PFSK-1 (cell line): ENCODE data around the gene CYSLTR2.

Experiments used
- FOXP2 ChIP-seq: optimal IDR thresholded peaks from 2 replicates; pipeline ENCODE3; 2011; ENCODE audit warnings: borderline replicate concordance, control low read depth, inconsistent platforms; ENCODE audit not compliant: insufficient read depth; ENCODE audit errors: extremely low read length, extremely low read depth
- POLR2AphosphoS5 ChIP-seq: IDR thresholded peaks from 2 replicates; pipeline ENCODE4 v1.6.1; 2012; ENCODE audit warnings: low read depth, mild to moderate bottlenecking, control low read depth, low read length, moderate library complexity
- SIN3A ChIP-seq: IDR thresholded peaks from 2 replicates; pipeline ENCODE4 v1.6.1; 2012; ENCODE audit warnings: mild to moderate bottlenecking, low read length, moderate library complexity, borderline replicate concordance; ENCODE audit not compliant: insufficient read depth
- TAF1 ChIP-seq: IDR thresholded peaks from 2 replicates; pipeline ENCODE4 v1.6.1; 2012; ENCODE audit warnings: low read length, control low read depth, borderline replicate concordance; ENCODE audit not compliant: insufficient read depth
- TF ChIP-seq, protein P1 (sequence below), 2 experiments: IDR thresholded peaks; 2 replicates each; pipeline versions ENCODE4 v1.6.1 to v1.8.0; 2011 to 2012; ENCODE audit warnings: low read depth in 2 of 2, low read length in 2 of 2, control low read depth in 1 of 2, inconsistent platforms in 1 of 2, mild to moderate bottlenecking in 1 of 2, moderate library complexity in 1 of 2; ENCODE audit not compliant: insufficient read depth in 1 of 2

Gene CYSLTR2

DNA sequence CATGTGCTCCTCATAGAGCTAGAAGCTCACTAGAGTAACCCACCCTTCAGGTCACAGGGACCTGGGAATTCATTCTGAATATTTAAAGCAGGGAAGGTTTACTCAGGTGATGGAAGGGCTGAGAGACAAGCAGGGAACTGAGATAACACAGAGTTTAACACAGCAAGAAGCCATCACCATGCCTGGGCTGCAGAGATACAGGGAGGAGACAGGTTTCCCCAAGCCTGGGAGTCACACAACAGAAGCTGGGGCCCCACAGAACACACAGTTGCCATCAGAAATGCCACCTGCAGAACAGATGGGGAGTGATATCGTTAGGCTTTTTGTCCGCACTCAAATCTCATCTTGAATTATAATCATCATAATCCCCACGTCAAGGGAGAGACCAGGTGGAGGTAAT, 7.9 kb upstream of the CYSLTR2 start:
- no peak for TF ChIP-seq POLR2AphosphoS5
- TF ChIP-seq, protein P1, sequence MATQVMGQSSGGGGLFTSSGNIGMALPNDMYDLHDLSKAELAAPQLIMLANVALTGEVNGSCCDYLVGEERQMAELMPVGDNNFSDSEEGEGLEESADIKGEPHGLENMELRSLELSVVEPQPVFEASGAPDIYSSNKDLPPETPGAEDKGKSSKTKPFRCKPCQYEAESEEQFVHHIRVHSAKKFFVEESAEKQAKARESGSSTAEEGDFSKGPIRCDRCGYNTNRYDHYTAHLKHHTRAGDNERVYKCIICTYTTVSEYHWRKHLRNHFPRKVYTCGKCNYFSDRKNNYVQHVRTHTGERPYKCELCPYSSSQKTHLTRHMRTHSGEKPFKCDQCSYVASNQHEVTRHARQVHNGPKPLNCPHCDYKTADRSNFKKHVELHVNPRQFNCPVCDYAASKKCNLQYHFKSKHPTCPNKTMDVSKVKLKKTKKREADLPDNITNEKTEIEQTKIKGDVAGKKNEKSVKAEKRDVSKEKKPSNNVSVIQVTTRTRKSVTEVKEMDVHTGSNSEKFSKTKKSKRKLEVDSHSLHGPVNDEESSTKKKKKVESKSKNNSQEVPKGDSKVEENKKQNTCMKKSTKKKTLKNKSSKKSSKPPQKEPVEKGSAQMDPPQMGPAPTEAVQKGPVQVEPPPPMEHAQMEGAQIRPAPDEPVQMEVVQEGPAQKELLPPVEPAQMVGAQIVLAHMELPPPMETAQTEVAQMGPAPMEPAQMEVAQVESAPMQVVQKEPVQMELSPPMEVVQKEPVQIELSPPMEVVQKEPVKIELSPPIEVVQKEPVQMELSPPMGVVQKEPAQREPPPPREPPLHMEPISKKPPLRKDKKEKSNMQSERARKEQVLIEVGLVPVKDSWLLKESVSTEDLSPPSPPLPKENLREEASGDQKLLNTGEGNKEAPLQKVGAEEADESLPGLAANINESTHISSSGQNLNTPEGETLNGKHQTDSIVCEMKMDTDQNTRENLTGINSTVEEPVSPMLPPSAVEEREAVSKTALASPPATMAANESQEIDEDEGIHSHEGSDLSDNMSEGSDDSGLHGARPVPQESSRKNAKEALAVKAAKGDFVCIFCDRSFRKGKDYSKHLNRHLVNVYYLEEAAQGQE (IDR thresholded peaks at IDR 0.05; ENCODE audit: insufficient read depth in 1 of 2, low read depth in 2 of 2, low read length in 2 of 2), result no peak
- no peak for TF ChIP-seq FOXP2
- TF ChIP-seq SIN3A, result no peak
- TF ChIP-seq TAF1, result no peak

DNA sequence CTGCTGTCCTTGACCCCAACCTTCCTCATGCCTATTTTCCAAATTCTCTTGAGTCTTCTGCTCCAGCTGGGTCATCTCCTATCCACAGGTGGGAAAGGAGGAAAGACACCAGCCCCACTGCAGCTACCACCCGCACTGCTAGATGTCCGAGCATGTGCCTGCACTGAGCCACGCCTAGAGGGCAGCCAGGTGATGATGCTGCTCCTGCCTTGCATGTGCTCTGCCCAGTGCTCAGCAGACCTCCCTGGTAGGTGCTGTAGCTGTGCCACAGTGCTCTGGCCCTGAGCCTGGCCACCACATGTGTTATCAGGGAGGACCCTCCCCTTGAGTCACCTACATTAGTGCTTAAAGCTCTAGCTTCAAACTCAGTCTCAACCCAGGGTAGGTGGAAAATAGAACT, 6.9 kb upstream of the CYSLTR2 start:
- TF ChIP-seq TAF1 (no peak), POLR2AphosphoS5 (no peak), FOXP2 (no peak), SIN3A (no peak)
- TF ChIP-seq, protein P1 (IDR thresholded peaks at IDR 0.05; ENCODE audit: insufficient read depth in 1 of 2, low read depth in 2 of 2, low read length in 2 of 2), result no peak

- TF ChIP-seq POLR2AphosphoS5 (no peak), FOXP2 (no peak), SIN3A (no peak), TAF1 (no peak)
- TF ChIP-seq, protein P1 (IDR thresholded peaks at IDR 0.05; ENCODE audit: insufficient read depth in 1 of 2, low read depth in 2 of 2, low read length in 2 of 2), result no peak
These were observed 6.1 kb upstream of the CYSLTR2 start for GRCh38 chr13:48647625-48648024.

DNA sequence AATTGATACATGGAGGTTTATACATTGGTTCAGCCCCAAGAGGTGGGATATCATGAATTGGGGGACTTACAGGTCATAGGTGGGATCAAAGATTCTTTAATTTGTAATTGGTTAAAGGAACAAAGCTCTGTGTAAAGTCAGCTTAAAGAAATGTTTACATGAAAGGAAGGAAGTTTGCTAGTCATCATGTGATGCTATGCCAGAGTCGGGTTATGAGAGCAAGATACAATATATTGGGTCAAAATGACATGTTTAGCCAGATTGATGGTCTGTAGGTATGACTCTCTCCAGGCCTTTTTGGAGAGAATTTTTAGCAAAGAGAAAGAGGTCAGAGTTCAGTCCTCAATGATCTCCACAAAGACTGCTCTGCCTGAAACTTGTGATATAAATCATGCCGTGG, 5.3 kb upstream of the CYSLTR2 start:
- TF ChIP-seq FOXP2 (no peak), POLR2AphosphoS5 (no peak), SIN3A (no peak), TAF1 (no peak)
- TF ChIP-seq, protein P1 (IDR thresholded peaks at IDR 0.05; ENCODE audit: insufficient read depth in 1 of 2, low read depth in 2 of 2, low read length in 2 of 2), result no peak

GRCh38 chr13:48652851-48653471, 768 bp upstream of the CYSLTR2 start:
- TF ChIP-seq FOXP2 (no peak), SIN3A (no peak), TAF1 (no peak), POLR2AphosphoS5 (no peak)
- TF ChIP-seq, protein P1 (IDR thresholded peaks at IDR 0.05; ENCODE audit: insufficient read depth in 1 of 2, low read depth in 2 of 2, low read length in 2 of 2), result no peak
